ENCODE results near the gene STIM1.

The STIM1 gene

DNA sequence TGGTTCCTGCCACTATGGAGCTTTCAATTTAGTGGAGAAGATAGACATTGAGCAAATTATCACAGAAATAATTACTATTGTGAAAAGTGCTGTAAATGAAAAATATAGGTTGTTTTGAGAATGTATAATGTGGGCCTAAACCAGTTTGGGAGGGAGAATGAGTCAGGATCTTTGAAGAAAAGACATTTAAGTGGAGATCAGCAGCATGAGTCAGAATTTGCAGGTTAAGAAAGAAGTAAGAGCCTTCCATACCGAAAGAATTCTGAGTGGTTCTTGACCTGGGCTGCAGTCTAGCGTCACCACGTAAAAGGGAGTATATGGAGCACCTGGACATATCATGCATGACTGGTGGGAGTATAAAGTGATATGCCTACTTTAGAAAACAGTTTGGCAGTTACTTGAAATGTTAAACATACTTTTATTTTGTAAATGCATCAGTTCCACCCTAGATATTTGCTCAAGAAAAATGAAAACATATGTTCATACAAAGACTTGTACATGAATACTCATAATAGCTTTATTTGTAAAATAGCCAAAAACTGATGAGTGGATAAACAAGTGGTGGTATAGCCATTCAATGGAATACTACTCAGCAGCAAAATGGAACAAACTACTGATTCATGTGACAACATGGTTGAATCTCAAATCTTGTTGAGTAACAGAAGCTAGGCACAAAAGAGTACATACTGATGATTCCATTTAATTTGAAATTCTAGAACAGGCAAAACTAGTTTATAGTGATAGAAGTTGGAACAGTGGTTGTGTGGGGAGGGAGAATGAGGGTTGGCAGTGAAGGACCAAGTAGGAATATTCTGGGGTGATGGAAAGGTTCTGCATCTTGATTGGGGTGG, 99.2 kb downstream of the STIM1 start:
- no peak for DNase-seq

DNA sequence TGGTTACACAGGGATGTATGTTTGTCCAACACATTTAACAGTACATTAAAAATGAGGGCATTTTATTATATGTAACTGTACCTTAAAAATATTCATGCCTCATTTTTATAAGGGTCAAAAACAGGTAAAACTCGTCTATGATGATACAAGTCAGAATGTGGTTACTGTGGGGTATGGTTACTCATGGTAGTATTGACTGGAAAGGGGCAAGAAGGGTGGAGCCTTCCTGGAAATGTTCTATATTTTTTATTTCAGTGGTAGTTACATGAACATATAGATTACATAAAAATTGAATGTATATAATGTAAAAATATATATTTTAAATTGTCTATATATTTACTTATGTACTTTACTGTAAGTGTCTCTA, 99.8 kb downstream of the STIM1 start:
- no peak for DNase-seq

DNA sequence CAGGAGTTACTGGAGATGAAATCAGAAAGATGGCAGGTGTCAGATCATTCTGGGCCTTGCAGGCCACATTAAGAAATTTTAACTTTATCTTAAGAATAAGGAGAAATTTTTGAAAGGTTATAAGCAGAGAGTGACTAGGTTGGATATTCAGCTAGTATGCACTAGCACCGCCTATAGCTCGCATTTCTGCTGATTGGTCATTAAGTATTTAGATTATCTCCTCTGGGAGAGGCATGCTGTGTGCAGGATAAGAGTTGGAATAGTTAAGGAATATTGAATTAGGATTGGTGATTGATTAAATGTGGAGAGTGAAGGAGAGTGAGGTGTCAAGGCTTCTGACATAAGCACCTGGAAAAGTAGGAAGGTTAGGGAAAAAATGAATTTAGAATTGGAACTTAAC, 100.6 kb downstream of the STIM1 start:
- no peak for DNase-seq

DNA sequence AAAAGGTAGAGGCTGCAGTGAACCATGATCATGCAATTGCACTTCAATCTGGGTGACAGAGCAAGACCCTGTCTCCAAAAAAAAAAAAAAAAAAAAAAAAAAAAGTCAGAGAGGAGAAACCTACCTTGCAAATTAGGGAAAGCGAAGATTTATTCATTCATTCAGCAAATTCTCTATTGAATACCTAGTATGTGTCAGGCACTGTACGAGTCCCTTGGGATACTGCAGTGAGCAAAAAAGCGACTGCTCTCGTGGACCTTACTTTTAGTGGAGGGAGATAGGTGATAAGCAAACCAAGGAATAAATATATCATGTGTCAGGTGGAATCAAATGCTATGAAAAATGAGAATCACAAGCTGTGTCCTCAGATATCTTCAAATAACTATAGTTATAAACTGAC, 101.3 kb downstream of the STIM1 start:
- DNase-seq = no peak

DNA sequence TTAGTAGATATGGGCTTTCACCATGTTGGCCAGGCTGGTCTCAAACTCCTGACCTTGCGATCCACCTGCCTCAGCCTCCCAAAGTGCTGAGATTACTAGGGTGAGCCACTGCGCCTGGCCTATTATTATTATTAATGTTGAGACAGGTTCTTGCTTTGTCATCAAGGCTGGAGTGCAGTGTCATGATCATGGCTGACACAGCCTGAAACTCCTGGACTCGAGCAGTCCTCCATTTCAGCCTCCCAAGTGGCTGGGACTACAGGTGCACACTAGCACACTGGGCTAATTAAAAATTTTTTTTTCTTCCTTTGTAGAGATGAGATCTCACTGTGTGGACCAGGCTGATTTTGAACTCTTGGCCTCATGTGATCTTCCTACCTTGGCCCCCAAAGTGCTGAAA, 102.0 kb downstream of the STIM1 start:
- DNase-seq = no peak

DNA sequence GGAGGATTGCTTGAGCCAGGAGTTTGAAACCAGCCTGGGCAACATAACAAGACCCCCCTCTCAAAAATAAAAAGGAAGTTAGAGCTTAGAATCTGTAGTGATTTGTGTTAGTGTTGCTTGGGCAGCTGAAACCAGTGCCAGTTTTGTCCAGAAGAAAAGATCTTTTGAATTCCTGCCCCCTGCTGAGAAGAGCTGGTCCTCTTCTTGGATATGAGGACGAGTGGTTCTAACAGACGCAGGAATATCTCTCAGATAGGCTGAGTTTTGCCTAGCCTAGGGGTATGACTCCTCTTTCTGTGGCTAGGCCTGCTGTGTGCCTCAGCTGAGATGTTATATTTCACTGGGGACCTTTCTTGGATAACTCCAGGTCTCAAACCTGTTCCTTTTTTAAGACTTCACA, 102.8 kb downstream of the STIM1 start:
- DNase-seq = no peak

DNA sequence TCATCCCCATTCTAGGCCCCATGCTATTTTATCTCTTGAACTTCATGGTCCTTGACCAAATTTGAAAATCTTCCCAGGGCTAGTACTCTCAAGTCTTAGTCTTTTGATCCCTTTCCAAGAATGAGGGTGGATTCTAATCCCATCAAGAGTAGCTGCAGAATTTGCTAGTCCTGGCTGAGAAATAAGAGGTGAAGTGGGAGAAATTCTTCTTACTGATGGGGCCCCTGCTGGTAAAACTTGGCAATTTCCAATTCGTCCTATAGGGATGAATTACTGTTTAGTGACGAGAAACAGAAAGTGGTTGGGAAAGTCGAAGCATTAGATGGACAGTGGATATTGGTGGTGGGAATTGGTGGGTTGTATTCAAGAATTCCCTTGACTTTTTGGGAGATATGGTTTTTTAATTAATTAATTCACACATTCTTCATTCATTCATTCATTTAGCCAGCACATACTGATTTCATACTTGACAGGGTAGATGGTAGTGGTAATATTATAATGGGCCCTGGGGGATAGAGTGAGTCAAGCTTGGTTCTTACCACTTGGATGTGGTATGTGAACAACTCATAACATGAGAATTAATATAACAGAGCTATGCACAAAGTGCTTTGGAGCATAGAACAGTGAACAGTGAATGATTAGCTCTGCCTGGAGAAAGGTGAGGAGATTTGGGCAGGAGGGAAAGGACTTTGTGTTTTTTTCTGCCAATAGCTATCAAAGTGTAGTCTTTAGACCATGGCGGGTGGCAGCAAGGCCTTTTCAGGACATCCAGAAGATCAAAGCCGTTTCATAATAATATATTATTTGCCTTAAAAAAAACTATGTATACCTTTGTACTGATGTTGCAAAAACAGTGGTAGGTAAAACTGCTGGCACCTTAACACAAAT, 103.8 kb downstream of the STIM1 start:
- no peak for DNase-seq

DNA sequence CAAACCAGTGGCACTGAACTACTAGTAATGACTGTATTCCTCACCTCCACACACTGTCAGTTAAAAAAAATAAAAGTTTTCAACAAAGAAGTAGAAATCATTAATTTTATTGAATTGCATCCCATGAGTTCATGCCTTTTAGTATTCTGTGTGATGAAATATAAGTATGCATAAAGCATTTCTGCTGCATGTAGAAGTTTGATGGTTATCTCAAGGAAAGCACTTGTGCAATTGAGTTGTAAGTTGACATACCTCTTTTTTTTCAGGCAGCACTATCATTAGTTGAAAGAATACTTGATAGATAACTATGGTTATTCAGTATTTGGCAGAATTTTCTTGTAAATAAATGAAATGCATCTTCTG, 104.4 kb downstream of the STIM1 start:
- DNase-seq = no peak

DNA sequence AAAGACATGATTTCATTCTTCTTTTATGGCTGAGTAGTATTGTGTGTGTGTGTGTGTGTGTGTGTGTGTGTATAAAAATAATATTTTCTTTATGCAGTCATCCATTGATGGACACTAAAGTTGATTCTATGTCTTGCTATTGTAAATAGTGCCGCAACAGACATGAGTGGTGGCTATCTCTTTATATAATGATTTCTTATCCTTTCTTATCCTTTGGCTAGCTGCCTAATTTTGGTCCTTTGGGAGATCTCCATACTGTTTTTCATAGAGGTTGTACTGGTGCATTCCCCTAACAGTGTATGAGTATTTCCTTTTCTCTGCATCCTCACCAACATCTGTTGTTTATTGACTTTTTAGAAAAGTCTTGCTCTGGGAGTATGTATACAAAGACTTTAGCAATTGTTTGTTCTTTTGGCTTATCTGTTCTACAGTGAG, 107.0 kb downstream of the STIM1 start:
- DNase-seq = no peak

DNA sequence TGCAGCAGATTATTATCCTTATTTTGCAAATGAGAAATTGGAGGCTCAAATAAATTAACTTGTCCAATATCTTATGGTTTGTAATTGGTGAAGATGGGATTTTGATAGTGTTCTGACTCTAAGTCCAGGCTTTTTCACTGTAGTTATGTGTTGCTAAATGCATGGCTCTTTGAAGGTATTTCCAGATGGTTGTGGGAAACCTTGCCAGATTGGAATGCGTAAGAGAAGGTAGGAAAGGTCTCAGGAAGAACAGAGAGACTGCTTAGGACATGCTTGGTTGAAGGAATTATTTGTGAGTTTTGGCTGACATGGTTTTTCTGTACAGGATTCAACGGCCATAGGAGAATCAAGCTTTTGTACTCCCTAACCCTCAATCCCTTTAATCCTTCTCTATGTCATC, 108.6 kb downstream of the STIM1 start:
- DNase-seq = no peak

DNA sequence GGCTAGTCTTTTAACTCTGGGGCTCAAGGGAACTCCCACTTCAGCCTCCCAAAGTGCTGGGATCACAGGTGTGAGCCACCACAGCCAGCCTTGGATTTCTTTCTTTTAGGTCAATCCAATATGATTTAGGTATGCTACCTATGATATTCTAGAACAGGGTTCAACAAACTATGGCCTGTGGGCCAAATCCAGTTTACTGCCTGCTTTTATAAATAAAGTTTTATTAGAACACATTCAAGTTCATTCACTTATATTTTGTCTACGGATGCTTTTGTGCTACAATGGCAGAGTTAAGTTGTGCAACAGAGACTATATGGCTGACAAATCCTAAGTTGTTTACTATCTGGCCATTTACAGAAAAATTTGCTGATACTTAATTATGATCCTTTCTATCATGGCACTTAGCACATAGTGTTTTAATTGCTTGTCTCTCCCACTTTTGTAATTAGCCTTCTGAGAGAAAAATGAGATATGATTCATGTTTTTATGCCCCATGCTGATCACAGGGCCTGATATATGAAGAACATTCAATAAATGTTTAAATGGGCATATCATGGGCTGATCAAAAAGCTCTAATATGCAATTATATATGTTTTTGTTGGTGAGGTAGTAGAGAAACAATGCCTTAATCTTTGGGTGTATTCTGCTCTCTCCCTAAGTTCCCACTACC, 109.6 kb downstream of the STIM1 start:
- DNase-seq = no peak

DNA sequence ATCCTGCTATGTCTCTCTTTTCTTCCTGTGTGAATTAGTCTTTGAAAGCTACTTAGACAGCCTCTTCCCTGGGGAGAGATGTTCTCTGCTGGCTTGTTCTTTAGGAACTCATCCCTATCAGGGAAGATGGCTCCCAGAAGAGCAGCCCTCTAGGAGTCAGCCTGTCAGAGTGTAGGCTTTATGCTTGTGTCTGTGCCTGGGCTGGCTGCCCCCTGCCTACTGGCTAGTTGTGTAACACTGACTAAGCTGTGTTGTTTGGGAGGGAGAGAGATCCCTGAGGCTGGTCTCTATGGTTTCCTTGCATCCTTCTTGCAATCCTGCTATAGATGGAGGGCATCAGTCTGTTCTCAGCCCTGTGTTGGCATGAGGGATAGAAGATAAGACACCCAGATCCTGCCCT, 112.2 kb downstream of the STIM1 start:
- DNase-seq = no peak

DNA sequence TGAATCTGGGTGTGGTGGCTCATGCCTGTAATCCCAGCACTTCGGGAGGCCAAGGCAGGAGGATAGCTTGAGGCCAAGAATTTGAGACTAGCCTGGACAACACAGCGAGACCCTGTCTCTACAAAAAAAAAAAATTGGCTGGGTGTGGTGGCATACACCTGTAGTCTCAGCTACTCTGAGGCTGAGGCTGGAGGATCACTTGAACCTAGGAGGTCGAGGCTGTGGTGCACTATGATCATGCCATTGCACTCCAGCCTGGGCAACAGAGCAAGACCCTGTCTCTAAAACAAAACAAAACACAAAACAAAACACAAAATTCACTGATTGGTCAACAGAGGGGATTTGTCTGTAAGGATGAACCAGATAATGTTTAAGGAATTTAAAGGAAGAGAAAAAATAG, 113.7 kb downstream of the STIM1 start:
- DNase-seq = no peak

DNA sequence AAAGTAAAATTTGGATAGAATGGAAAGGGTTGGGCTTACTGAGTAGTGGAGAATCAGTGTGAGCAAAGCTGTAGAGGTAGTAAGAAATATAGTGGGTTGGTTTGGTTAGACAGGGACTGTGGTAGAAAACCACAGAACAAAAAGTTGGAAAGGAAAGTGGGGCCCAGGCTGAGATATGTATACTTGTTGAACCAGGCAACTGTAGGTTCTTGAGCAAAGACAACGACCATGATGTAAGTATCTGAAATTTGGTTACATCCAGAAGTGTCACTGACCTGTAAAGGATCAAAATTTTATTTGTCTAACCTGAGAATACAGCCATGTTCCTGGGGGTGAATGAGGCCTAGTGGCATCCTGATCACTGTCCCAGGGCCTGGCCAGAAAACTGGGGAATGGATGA, 114.1 kb downstream of the STIM1 start:
- no peak for DNase-seq

DNA sequence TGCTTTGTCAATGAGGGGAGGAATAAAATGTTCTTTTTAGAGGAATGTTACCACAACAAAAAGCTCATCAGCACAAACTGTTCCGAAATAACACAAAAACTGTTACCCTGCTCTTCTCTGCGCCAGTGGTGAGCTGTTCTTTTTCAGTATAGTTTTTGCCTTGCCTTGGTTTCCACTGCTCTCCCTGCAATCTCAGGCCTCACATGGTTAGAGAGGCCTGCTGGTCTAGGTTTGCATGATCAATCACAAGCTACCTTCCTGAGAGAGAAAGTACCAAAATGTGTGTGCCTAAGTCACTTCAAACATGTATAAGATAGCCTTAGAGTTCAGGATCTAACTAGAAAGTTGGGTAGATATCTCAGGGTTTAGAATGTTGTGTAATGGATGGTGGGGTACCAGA, 114.6 kb downstream of the STIM1 start:
- DNase-seq = no peak

DNA sequence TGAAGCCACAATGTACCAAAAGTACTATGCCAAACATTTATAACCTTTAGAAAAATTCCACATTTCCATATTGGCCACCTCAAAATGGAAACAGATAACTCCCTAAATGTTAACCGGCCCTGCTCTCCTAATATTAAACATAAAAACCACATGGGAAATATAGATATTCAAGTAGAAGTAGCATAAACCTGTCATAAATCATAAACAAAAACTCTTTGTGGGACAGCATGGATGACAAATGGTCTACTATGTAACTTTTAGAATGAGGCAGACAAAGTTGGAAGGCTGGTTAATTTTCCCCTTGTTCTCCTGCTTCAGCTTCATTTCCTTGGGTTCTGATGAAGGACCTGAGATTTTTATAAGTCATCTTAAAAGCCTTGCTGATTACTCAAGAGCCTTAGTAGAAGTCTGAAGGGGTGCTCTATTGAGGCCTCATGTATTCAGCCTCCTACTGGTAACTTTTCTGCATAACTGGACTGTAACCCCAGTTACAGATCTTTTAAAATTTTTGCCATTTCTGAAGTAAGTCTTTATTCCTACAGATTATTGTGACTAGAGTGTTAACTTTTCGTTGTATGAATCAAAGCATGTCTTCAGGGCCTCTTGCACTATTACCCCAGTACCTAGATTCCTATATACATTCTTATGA, 116.4 kb downstream of the STIM1 start:
- DNase-seq = no peak

DNA sequence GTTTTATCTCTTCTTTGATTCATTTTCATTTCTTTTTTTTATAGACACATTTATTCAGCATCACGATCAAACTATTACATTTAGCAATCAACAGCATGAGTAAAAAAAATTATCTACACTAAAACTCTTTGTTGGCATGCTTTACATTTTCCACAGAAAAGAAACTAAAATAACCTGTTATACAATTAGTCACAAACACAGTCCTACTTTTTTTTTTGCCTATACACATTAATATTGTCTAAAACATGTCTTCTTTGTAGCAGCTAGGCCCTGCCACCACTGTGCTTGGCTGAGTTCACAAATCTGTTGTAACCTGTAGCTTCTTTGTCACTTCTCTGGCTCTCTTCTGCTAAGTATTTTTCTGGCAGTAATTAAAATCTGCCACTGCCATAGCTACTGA, 117.0 kb downstream of the STIM1 start:
- DNase-seq = no peak

DNA sequence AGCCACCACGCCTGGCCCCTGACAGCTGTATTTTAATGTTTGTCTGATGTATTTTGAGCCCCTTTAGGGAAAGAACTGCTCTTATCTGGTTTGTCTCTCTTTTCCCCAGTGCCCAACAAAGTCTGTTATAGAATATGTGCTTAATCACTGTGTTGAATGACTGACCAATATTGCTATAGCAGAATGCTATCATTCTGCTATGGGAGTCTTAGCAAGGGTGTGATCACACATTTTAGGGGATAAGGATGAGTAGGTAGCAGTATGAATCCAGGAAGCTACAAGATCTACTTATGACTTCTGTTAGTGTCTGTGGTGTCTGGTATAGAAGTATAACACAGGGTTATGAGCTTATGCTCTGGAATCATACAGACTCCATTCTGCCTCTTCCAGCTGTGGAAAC, 121.6 kb downstream of the STIM1 start:
- no peak for DNase-seq

DNA sequence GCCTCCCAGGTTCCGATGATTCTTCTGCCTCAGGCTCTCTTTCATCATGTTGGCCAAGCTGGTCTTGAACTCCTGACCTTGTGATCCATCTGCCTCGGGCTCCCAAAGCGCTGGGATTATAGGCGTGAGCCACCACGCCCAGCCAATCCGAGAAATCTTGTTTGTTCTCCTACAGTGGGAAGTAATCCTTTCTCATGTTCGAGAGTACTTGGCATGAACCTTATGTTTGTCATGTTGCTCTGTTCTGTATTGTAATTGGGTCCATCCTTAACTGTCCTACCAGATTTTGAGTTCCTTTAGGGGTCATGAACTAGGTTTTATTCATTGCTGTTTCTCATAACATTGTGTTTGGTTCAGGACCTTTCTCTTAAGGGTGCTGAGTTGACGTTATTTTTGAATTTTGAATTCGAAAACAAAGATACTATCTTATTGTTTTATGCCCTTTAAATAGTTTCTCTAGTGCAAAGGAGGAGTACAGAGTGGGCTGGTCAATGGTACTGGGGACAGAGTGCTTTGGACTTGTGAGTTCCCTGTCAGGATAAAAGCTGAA, 125.7 kb downstream of the STIM1 start:
- DNase-seq = no peak

DNA sequence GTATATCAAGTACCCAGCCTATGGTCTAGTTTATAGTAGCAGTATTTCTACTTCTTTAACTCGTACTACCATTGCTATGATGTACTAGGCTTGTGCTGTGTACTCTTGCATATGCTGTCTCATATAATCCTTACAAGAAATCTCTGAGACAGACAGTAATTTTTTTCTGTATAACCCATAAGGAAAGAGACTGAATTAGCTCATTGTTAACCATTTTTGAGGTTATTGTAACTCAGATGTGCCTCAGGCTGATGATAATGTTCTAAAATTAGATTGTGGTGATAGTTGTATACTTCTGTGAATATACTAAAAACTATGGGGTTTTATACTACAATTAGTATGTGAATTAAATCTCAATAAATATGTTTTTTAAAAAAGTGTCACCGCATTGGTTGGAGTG, 127.0 kb downstream of the STIM1 start:
- DNase-seq = no peak

DNA sequence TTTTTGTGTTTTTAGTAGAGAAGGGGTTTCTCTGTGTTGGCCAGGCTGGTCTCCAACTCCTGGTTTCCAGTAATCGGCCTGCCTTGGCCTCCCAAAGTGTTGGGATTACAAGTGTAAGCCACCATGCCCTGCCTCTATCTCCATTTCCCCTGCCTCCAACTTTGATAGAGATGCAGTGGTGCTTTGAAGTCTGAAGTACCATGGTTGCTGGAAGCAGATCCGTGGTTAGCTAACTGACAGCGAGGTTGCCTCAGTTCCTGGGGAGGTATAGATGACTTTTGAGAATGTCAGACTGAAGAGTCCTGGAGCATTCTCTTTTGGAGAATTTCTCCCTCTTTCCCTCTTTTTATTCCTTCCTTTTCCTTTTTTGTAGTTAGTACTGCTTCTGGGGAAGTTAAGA, 127.6 kb downstream of the STIM1 start:
- no peak for DNase-seq

DNA sequence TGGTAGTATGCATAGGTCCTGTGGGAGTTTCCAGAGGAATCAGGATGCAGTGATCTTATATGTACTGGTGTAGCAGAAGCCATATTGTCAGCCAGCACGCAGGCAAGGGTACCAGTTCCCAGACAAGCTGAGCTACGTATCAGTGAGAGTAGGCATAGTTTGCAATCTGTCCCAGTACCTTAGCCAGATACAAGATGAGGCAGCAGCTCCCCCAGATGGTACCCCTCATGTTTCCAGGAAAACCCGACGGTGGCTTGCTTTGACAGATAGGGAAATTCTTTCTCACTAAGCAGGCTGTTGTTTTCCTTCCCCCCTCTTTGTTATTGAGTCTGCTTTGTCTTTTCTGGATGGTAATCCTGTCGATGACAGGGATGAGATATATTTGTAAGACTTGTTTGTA, 129.4 kb downstream of the STIM1 start:
- DNase-seq = no peak

DNA sequence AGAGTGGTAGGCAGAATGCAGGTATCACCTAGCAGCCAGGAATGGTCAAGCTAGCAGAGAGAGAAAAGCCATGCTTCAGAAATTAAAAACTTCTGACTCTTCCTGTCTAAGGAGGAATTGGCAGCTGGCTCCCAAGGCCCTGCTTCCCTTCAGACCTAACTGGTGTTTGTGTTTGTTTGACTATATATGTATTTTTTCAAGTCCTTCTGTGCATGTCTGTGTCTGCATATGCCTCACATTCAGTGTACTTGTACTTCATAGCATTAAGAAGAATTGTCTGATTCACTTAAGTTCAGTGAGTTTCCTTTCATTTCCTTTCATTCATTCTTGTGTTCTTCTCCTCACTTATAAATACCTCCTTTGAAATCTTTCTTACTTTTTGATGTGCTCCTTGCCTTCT, 130.2 kb downstream of the STIM1 start:
- DNase-seq = no peak

Data from RPMI8226 (cell line).